HepG2 (cell line): ENCODE data around the gene RSPRY1. TPM values are rescaled to one million over a fixed set of nuclear protein-coding genes. Genes with fewer than 3 reads are reported as not detected.

ENCODE experiments used
- DR1 ChIP-seq: sonication (generic); formaldehyde crosslinking; IDR thresholded peaks from 2 replicates; pipeline ENCODE4 v1.8.0; 2021; ENCODE audit warnings: mild to moderate bottlenecking, missing genetic modification reagents, inconsistent platforms
- ESRRA ChIP-seq: sonication (generic); formaldehyde crosslinking; IDR thresholded peaks from 2 replicates; pipeline ENCODE4 v1.5.1; 2020; ENCODE audit warnings: mild to moderate bottlenecking, low read depth, missing genetic modification reagents
- HDAC1 ChIP-seq: sonication (generic); formaldehyde crosslinking; IDR thresholded peaks from 2 replicates; pipeline ENCODE4 v1.5.1; 2020; ENCODE audit warnings: mild to moderate bottlenecking, missing genetic modification reagents
- HNF4G ChIP-seq, 2 experiments: sonication (generic) in 1 of 2; formaldehyde crosslinking in 1 of 2; IDR thresholded peaks; 2 replicates each; pipeline versions ENCODE4 v1.4.0 to v1.6.1; 2011 to 2020; ENCODE audit warnings: borderline replicate concordance in 2 of 2, low read depth in 2 of 2, mild to moderate bottlenecking in 2 of 2, low read length in 1 of 2, missing genetic modification reagents in 1 of 2, moderate library complexity in 1 of 2
- MEIS1 ChIP-seq: sonication (generic); formaldehyde crosslinking; IDR thresholded peaks from 2 replicates; pipeline ENCODE4 v1.9.0; 2021; ENCODE audit warnings: mild to moderate bottlenecking, missing genetic modification reagents, moderate library complexity, borderline replicate concordance
- MXD4 ChIP-seq: IDR thresholded peaks from 2 replicates; pipeline ENCODE4 v1.6.1; 2016; ENCODE audit warnings: mild to moderate bottlenecking, missing biosample characterization, missing genetic modification reagents
- RXRA ChIP-seq: sonication (generic); formaldehyde crosslinking; IDR thresholded peaks from 2 replicates; pipeline ENCODE4 v1.5.1; 2020; ENCODE audit warnings: missing genetic modification reagents
- SALL2 ChIP-seq: sonication (generic); formaldehyde crosslinking; IDR thresholded peaks from 2 replicates; pipeline ENCODE4 v1.8.1; 2023; ENCODE audit warnings: mild to moderate bottlenecking, missing genetic modification reagents, inconsistent platforms
- SNAPC2 ChIP-seq: sonication (generic); formaldehyde crosslinking; IDR thresholded peaks from 2 replicates; pipeline ENCODE4 v1.8.1; 2022; ENCODE audit warnings: mild to moderate bottlenecking, missing genetic modification reagents
- TARDBP ChIP-seq: sonication (generic); formaldehyde crosslinking; IDR thresholded peaks from 2 replicates; pipeline ENCODE4 v1.8.0; 2022; ENCODE audit warnings: mild to moderate bottlenecking, missing genetic modification reagents
- ZNF335 ChIP-seq: sonication (generic); formaldehyde crosslinking; IDR thresholded peaks from 2 replicates; pipeline ENCODE4 v1.4.0; 2020; ENCODE audit warnings: missing genetic modification reagents
- polyA plus RNA-seq, 8 experiments: library from polyadenylated mRNA; depleted of rRNA in 3 of 8; stranded (reverse) in 7 of 8; unstranded in 1 of 8; fragments of >200 nt; fragmentation: Illumina TruSeq in 4 of 8; extraction: Trizol in 4 of 8; gene quantifications; 2 replicates each; pipeline versions ENCODE4 v1.2.1 to v1.2.3, GENCODE V29; 2011 to 2016; ENCODE audit warnings: low read depth in 4 of 8, missing spikeins in 1 of 8, mixed read lengths in 1 of 8; ENCODE audit not compliant: insufficient read depth in 1 of 8
- total RNA-seq, 5 experiments: library from RNA; depleted of rRNA; stranded (reverse); fragments of >200 nt; fragmentation: Illumina TruSeq; extraction: Trizol; gene quantifications; 2 replicates each; pipeline ENCODE4 v1.2.3, GENCODE V29; 2016; ENCODE audit warnings: low read depth in 1 of 5
- TF ChIP-seq, protein P1 (sequence below): IDR thresholded peaks from 2 replicates; pipeline ENCODE4 v1.6.1; 2012; ENCODE audit warnings: low read depth, low read length, improper control_type of control experiment
- TF ChIP-seq, protein P2 (sequence below): sonication (generic); formaldehyde crosslinking; IDR thresholded peaks from 2 replicates; pipeline ENCODE4 v1.4.0; 2020; ENCODE audit warnings: mild to moderate bottlenecking, missing genetic modification reagents
- TF ChIP-seq, protein P3 (sequence below): sonication (generic); formaldehyde crosslinking; IDR thresholded peaks from 2 replicates; pipeline ENCODE4 v1.5.0; 2020; ENCODE audit warnings: mild to moderate bottlenecking, missing genetic modification reagents, borderline replicate concordance
- TF ChIP-seq, protein P4 (sequence below), 2 experiments: sonication (generic) in 1 of 2; formaldehyde crosslinking in 1 of 2; IDR thresholded peaks; 2 replicates each; pipeline versions ENCODE4 v1.6.1 to v1.9.0; 2014 to 2022; ENCODE audit warnings: antibody characterized with exemption in 1 of 2, borderline replicate concordance in 1 of 2, inconsistent platforms in 1 of 2, low read depth in 1 of 2, missing genetic modification reagents in 1 of 2

Gene RSPRY1
- total and polyA plus RNA-seq, 2 of the 13 experiments (the other 11 are each of a cell fraction or from before 2014, with no cell fraction given), result 53.4 to 61.0 TPM

DNA sequence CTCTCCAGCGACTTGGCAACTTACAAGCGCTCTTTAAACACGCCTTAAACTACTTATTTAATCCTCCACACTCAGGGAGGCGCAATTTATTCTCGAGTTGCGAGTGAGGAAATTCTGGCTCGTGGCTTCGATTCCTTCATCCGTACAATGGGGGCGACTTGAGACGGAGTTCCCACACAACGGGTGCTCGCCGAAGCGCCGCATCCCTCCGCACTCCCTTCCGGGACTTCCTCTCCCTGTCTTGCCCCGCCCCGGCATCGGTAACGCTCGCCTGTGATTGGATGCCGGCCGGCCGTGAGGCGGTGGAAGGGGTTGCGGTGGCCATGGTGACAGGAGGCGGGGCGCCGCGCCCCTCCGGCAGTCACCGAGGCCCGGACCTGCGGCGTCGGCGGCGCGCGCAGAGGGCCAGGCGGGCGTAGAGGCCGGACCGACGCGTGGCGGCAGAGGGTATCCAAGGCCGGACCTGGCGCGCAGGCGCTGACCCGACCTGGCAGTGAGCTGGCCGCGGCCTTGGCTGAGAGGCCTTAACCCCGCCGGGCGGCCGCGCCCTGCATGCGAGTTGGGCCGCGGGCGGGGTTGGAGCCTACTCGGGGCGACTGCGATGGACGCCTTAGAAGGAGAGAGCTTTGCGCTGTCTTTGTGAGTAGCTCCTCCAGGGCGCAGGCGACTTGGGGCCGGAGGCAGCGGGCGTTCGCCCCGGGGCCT is 58.8 kb downstream of the RSPRY1 start, which contains the start of gene ARL2BP (continued):
- TF ChIP-seq DR1 (CRISPR knock-in tag), result peak; percentile 94
- TF ChIP-seq, protein P1, sequence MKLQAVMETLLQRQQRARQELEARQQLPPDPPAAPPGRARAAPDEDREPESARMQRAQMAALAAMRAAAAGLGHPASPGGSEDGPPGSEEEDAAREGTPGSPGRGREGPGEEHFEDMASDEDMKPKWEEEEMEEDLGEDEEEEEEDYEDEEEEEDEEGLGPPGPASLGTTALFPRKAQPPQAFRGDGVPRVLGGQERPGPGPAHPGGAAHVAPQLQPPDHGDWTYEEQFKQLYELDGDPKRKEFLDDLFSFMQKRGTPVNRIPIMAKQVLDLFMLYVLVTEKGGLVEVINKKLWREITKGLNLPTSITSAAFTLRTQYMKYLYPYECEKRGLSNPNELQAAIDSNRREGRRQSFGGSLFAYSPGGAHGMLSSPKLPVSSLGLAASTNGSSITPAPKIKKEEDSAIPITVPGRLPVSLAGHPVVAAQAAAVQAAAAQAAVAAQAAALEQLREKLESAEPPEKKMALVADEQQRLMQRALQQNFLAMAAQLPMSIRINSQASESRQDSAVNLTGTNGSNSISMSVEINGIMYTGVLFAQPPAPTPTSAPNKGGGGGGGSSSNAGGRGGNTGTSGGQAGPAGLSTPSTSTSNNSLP, result no peak
- TF ChIP-seq MEIS1, result peak; percentile 91
- TF ChIP-seq ZNF335 (CRISPR knock-in tag), result peak; percentile 81
- TF ChIP-seq HDAC1 (CRISPR knock-in tag), result peak; percentile 90
- TF ChIP-seq, protein P2, sequence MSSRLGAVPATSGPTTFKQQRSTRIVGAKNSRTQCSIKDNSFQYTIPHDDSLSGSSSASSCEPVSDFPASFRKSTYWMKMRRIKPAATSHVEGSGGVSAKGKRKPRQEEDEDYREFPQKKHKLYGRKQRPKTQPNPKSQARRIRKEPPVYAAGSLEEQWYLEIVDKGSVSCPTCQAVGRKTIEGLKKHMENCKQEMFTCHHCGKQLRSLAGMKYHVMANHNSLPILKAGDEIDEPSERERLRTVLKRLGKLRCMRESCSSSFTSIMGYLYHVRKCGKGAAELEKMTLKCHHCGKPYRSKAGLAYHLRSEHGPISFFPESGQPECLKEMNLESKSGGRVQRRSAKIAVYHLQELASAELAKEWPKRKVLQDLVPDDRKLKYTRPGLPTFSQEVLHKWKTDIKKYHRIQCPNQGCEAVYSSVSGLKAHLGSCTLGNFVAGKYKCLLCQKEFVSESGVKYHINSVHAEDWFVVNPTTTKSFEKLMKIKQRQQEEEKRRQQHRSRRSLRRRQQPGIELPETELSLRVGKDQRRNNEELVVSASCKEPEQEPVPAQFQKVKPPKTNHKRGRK (CRISPR knock-in tag), result no peak
- TF ChIP-seq, protein P3, sequence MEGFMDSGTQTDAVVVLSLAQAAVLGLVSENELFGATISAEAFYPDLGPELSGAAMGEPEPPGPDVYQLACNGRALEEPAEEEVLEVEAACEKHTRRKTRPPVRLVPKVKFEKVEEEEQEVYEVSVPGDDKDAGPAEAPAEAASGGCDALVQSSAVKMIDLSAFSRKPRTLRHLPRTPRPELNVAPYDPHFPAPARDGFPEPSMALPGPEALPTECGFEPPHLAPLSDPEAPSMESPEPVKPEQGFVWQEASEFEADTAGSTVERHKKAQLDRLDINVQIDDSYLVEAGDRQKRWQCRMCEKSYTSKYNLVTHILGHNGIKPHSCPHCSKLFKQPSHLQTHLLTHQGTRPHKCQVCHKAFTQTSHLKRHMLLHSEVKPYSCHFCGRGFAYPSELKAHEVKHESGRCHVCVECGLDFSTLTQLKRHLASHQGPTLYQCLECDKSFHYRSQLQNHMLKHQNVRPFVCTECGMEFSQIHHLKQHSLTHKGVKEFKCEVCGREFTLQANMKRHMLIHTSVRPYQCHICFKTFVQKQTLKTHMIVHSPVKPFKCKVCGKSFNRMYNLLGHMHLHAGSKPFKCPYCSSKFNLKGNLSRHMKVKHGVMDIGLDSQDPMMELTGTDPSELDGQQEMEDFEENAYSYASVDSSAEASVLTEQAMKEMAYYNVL (CRISPR knock-in tag), result no peak
- peak; percentile 87 for TF ChIP-seq MXD4 (CRISPR knock-in tag)
- TF ChIP-seq SNAPC2, result peak; percentile 82; the same call in 1 of the 2 replicates
- TF ChIP-seq RXRA, result peak; percentile 92
- TF ChIP-seq ESRRA, result peak; percentile 76
- TF ChIP-seq HNF4G (IDR thresholded peaks at IDR 0.05; ENCODE audit: borderline replicate concordance, low read depth, low read length), result no peak
- peak; percentile 84 for TF ChIP-seq HNF4G (CRISPR knock-in tag; IDR thresholded peaks at IDR 0.05; ENCODE audit: borderline replicate concordance, low read depth)
- TF ChIP-seq SALL2, result peak; percentile 94
- TF ChIP-seq, protein P4, sequence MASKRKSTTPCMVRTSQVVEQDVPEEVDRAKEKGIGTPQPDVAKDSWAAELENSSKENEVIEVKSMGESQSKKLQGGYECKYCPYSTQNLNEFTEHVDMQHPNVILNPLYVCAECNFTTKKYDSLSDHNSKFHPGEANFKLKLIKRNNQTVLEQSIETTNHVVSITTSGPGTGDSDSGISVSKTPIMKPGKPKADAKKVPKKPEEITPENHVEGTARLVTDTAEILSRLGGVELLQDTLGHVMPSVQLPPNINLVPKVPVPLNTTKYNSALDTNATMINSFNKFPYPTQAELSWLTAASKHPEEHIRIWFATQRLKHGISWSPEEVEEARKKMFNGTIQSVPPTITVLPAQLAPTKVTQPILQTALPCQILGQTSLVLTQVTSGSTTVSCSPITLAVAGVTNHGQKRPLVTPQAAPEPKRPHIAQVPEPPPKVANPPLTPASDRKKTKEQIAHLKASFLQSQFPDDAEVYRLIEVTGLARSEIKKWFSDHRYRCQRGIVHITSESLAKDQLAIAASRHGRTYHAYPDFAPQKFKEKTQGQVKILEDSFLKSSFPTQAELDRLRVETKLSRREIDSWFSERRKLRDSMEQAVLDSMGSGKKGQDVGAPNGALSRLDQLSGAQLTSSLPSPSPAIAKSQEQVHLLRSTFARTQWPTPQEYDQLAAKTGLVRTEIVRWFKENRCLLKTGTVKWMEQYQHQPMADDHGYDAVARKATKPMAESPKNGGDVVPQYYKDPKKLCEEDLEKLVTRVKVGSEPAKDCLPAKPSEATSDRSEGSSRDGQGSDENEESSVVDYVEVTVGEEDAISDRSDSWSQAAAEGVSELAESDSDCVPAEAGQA (IDR thresholded peaks at IDR 0.05; ENCODE audit: low read depth), result peak; percentile 51; the same call in 1 of the 2 replicates
- TF ChIP-seq, protein P4 (CRISPR knock-in tag; IDR thresholded peaks at IDR 0.05; ENCODE audit: borderline replicate concordance), result peak; percentile 79; the same call in 1 of the 2 replicates
- peak; percentile 78 for TF ChIP-seq TARDBP (CRISPR knock-in tag)
